Thyroid gland (tissue), 4 donors: Measurements from ENCODE around the gene HPRT1.

ENCODE experiments used
- POLR2A ChIP-seq, 2 donors: fragments of 450-650 bp; IDR thresholded peaks; one replicate each; pipeline ENCODE4 v1.6.1; 2017; ENCODE audit warnings: antibody characterized with exemption in 2 of 2, mild to moderate bottlenecking in 2 of 2, moderate library complexity in 1 of 2
- TF ChIP-seq, protein P1 (sequence below), 6 experiments: fragments of 200-600 bp in 3 of 6; fragments of 450-650 bp in 3 of 6; sonication (generic) in 3 of 6; IDR thresholded peaks; one replicate each; pipeline ENCODE4 v1.5.1; 2016 to 2019; ENCODE audit warnings: antibody characterized with exemption in 6 of 6, mild to moderate bottlenecking in 2 of 6, inconsistent platforms in 1 of 6, moderate library complexity in 1 of 6

DNA sequence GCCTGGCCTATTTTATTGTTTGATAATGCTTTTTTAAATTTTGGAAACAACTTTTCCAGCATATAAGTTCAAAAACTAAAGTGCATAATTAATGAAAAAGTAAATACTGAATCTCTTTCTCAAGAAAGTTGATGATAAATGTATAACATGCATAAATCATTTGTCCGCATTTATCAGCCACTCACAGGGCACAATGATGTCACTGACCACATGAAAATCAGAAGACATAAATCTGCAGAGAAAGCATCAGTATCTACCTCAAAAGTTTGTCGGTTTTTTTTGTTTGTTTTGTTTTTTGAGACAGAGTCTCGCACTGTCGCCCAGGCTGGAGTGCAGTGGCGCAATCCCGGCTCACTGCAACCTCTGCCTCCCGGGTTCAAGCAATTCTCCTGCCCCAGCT is 5.5 kb upstream of the HPRT1 start:
- TF ChIP-seq, protein P1, sequence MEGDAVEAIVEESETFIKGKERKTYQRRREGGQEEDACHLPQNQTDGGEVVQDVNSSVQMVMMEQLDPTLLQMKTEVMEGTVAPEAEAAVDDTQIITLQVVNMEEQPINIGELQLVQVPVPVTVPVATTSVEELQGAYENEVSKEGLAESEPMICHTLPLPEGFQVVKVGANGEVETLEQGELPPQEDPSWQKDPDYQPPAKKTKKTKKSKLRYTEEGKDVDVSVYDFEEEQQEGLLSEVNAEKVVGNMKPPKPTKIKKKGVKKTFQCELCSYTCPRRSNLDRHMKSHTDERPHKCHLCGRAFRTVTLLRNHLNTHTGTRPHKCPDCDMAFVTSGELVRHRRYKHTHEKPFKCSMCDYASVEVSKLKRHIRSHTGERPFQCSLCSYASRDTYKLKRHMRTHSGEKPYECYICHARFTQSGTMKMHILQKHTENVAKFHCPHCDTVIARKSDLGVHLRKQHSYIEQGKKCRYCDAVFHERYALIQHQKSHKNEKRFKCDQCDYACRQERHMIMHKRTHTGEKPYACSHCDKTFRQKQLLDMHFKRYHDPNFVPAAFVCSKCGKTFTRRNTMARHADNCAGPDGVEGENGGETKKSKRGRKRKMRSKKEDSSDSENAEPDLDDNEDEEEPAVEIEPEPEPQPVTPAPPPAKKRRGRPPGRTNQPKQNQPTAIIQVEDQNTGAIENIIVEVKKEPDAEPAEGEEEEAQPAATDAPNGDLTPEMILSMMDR (IDR thresholded peaks at IDR 0.05), result no peak
- TF ChIP-seq POLR2A (IDR thresholded peaks at IDR 0.05), result no peak
